ENCODE results near the gene MAG.
A peak's percentile ranks its signal among the peaks of the same experiment; 100 is the strongest.
"Not testable (repeated sequence)": the region's sequence is repeated elsewhere in the genome, so short reads cannot be mapped to it uniquely, and the experiment has no call there.

Gene MAG

DNA sequence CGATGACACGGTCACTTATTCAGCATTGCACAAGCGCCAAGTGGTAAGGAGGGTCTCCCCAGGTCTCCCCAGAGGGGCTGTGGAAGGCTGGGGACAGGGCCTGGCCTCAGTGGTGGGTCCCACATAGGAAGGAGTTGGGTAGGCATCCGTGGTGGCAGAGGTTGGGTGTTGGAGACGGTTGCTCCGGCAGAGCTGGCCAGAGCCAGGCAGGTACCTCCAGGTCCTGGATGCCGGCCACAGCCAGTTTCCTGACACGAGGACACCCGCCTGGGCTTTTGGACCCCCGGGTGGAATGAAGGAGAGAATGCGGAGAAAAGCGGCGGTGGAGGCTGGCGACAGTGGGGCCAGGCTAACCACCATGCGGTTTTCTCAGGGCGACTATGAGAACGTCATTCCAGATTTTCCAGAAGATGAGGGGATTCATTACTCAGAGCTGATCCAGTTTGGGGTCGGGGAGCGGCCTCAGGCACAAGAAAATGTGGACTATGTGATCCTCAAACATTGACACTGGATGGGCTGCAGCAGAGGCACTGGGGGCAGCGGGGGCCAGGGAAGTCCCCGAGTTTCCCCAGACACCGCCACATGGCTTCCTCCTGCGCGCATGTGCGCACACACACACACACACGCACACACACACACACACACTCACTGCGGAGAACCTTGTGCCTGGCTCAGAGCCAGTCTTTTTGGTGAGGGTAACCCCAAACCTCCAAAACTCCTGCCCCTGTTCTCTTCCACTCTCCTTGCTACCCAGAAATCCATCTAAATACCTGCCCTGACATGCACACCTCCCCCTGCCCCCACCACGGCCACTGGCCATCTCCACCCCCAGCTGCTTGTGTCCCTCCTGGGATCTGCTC, 54.5 kb downstream of the MAG start:
- peak; percentile 81 for DNase-seq

DNA sequence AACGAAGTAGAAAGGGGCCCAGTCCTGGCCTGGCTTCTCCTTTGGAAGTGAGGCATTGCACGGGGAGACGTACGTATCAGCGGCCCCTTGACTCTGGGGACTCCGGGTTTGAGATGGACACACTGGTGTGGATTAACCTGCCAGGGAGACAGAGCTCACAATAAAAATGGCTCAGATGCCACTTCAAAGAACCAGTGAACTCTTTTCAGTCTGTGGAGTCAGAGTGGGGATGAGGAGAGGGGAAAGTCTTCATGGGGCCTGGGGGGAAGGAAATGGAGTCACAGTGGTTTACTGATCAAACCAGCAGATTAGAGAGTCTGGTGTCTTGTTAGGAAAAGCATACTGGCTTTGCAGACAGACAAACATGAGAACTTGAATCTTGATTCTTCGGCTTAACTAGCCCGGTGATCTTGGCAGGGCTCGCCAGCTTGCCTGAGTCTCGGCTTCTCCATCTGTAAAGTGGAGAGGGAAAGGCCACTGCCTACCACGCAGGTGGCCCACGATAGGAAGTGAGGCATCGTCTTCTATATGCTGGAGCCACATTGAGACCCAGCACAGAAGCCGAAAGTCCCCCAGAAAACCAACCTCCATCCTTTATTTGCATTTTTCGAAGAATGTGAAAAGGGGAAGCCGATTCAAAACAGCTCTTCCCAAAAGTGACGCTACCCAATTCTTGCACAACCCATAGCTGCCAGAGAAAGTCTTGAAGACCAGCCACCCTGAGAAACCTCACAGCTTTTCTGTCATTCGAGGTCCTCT, 55.4 kb downstream of the MAG start, which contains the start of gene FFAR1:
FFAR1 (plus strand) TSS at position 732 of the 759 bp plus-strand sequence. CDS start 3,650 bp downstream, outside the sequence.
- peak; percentile 97 for DNase-seq

DNA sequence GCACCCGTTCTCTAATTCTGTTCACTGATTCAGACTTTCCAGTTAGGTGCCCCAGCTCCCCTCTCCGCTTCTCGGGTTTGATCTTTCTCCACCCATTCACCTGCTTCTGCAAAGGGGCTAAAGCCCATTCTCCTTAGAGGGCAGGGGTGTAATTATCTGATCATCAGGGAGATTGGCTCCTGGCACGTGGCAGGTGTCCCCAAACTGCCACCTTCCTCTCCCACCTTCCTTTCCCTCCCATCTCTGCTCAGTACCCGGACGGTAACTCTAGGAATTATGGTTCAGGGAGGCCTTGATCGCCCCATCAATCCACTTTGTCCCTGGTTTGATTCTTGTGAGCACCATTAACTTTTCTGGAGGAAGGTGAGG, 56.0 kb downstream of the MAG start:
- no peak for DNase-seq

DNA sequence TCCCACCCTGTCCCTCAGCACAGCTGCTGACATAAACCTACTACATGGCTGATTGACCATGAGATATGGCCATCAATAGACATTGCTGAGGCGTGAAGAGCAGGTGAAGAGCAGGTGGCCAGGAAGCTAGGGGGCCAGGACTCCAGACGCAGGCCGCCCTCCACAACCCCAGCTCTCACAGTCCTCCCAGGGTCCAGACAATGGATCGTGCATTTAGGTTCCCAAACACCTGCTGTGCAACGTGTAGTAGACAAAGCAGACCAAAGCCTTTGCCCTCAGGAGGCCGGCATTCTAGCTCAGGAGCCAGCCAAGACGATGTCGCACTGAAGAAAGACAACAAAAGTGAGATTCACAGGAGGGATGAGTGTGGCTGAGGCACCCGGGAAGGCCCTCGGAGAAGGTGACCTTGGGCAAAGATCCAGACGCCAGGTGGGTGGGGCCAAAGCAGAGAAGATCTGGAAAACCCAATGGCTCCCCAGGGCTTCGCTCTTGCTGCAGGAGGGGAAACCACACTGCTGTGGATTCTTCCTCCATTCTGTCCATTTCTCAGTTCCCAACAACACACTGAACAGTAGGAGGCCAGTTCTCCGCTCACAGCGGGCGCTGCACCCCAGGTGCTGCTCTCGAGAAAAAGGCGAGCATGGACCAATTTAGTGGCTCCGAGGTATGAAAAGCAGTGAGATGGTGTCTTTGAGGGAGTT, 57.1 kb downstream of the MAG start:
- DNase-seq: no peak

DNA sequence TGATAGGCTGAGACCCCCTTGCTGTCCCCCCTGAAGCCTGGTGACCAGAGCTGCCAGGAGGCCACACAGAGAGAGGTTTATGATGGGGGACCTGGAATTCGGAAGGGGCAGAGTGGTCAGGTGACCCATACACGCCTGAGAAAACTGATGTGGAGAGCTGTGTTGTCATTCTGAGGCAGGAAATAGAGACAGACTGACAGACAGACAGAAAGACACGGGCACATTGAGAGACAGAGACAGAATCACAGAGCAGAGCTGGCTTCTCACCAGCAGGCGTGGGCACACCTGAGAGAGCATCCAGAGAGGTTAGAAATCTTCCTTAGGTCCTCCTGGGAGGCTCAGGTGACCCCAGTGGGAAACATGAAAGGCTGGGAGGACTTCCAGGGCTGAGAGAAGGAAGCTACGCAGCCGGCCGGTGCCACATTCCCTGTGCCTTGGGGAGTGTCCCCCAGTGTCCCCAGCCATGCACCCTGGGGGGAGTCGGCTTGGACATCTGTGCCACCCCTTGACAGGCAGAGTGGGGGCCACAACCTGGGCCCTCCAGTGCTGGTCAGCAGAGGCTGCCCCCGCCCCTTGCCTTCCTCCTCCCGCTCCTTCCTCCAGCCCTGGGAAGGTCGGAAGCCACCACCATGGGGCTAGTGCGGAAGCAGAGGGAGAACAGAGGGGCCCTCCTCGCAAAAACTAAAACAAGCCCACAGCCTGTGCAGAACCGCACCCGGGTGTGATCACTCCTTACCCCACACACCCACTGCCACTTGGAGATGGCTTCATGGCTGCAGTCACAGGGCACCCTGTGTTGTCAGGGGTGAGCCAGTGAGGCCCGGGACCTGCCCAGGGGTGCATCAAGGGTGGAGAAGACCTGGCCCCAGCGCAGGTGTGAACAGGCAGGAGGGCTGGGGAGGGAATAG, 57.9 kb downstream of the MAG start:
- no peak for DNase-seq

DNA sequence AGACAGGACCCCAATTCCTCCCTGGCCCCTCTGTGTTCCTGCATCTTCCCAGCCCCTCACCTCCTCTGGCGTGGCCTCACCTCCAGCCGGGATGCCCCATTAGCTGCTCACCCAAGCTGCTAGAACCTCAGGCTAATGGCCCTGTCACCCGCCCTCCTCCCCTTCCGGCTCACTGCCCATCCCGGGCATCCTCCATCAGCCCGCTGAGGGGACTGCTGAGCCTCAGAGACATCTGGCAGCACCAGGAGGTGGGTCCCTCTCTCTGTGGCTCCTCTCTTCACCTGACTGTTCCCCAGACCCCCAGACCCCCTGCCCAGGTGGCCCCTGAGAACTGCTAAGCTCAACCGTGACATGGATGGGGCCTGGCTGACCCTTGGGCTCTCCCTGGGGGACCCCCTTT, 58.6 kb downstream of the MAG start:
- no peak for DNase-seq

DNA sequence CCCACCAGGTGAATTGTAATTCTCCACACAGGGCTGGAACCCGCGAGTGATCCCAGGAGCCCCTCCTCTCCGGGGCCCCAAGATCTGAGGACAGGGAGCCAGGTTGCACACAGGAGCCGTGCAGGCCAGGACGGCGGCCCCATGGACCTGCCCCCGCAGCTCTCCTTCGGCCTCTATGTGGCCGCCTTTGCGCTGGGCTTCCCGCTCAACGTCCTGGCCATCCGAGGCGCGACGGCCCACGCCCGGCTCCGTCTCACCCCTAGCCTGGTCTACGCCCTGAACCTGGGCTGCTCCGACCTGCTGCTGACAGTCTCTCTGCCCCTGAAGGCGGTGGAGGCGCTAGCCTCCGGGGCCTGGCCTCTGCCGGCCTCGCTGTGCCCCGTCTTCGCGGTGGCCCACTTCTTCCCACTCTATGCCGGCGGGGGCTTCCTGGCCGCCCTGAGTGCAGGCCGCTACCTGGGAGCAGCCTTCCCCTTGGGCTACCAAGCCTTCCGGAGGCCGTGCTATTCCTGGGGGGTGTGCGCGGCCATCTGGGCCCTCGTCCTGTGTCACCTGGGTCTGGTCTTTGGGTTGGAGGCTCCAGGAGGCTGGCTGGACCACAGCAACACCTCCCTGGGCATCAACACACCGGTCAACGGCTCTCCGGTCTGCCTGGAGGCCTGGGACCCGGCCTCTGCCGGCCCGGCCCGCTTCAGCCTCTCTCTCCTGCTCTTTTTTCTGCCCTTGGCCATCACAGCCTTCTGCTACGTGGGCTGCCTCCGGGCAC, 59.6 kb downstream of the MAG start:
- DNase-seq: no peak

DNA sequence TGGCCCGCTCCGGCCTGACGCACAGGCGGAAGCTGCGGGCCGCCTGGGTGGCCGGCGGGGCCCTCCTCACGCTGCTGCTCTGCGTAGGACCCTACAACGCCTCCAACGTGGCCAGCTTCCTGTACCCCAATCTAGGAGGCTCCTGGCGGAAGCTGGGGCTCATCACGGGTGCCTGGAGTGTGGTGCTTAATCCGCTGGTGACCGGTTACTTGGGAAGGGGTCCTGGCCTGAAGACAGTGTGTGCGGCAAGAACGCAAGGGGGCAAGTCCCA, 60.2 kb downstream of the MAG start:
- no peak for DNase-seq

DNA sequence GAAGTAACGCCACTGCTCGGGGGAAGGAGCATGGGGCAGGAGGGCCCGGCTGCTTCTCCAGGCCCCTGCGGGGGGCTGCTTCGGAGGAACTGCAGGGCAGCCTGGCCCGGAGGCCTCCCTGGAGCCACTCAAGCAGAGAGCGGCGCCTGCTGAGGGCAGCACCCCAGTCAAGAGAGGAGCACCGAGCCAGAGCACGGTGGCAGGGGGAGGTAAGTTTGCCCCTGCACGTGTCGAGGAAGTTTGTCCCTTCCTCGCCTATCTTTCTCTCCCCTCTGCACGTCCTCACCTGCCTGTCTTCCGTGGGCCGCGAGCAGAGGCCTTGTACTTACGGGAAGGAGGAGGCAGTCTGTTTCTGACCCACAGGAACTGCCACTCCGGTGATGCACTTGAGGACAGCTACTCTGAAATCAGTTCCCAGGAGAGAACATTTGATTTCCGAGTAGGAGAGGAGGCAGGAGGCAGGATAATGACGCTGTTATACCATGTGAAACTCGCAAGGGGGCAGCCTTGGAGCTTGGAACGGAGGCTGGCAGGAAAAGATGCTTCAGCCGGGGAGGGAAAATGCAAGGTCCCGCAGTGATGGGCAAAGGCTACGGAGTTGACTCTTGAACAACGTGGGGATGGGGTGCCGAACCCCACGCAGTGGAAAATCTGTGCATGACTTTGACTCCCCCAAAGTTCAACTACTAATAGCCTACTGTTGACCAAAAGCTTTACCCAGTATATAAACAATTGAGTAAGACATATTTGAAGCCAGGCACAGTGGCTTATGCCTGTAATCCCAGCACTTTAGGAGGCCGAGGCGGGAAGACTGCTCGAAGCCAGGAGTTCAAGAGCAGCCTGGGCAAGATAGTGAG, 60.7 kb downstream of the MAG start:
- DNase-seq: peak; percentile 92

DNA sequence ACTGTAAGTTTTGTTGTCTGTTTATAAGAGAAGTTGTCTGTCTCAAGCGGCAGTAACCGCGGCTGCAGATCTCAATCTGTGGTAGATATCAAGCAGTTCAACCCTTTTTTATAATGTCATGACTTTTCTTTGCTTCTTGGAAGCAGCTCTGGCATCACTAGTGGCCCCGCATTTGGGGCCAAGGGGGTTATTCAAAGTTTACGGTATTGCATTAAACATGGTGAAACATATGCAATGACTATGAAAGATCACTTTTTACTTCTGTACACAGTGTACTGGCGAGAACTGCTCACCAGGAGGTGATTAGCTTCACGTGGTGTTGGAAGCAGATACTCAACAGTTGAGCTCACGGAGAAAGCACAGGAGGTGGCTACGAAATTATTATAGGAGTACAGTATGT, 61.7 kb downstream of the MAG start:
- peak; percentile 51 for DNase-seq

DNA sequence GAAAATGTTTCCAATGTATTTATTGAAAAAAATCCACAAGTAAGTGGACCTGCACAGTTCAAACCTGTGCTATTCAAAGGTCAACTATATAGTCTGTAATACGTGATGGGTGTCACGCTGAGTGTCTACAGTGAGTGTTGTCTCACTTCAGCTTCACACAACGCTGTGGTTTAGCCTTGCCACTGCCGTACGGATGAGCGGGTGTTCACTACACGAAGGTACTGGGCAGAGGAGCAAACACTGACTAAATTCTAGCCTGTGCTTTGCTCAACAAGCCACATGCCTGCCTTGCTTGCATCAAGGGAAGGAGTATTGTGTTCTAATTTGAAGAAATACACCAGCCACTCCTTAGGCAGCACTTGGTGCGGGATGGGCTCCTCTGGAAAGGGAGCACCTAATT, 62.9 kb downstream of the MAG start:
- no peak for DNase-seq

DNA sequence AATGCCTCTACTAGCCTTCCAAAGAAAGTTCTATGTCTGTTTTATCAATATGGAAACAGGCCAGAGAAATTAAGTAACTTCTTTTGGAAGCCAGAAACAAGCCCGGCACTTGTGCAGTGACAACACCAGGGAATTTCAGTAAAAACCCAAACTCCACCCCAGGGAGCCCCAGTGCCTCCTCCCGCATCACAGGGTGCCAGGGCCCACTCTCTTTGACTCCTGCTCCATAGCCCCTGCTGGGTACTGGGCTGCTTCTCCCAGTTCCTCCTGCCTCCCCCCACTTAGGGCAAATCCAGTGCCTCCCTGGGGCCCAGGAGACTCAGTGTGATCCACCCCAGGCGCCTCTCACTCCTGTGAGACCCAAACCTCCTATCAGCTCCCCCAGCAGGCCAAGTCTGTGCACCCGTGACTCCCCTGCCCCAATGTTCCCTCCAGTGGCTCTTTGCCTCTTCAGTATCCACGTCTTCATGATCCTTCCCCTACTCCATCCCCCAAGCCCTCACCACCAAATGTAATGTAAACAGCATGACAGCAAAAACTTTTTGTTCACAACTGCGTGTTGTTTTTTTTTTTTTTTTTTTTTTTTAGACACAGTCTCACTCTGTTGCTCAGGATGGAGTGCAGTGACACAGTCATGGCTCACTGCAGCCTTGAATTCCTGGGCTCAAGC, 64.0 kb downstream of the MAG start:
- DNase-seq: peak; percentile 31

DNA sequence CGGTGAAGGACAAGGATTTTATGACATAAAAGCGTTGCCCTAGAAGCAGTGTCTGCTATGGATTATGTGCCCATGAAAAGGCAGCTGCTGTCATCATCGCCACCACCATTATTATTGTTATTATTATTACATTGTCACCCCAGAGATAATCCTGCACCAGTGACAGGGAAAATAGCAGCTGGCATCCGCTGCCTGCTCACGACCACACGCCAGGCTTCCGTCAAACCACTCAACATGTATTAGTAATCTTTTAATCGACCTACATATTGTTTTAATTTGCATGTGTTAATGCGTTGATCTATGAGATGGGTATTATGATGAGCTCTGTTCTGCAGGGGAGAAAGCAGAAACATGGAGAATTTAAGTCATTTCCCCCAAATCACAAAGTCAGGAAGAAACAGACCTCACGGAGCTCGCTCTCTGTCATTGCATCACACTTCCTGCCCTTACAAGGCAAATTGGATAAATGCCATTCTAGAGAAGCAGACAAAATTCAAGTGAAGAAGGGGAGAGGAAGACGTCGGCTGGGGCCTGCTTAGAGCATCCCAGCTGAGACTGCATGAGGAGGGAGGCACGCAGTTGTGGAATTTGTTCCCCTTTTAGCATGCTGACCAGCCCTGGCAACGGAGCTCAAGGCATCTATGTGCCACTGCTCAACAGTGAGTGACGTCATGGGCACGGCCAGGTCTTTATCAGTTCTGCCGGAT, 66.1 kb downstream of the MAG start, which contains the start of gene FFAR3:
FFAR3 (plus strand) TSS at position 594 of the 707 bp plus-strand sequence. CDS start 431 bp downstream, outside the sequence.
- peak; percentile 90 for DNase-seq

DNA sequence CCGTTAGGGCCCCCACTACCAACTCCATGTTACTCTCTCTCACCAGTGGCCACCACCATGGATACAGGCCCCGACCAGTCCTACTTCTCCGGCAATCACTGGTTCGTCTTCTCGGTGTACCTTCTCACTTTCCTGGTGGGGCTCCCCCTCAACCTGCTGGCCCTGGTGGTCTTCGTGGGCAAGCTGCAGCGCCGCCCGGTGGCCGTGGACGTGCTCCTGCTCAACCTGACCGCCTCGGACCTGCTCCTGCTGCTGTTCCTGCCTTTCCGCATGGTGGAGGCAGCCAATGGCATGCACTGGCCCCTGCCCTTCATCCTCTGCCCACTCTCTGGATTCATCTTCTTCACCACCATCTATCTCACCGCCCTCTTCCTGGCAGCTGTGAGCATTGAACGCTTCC, 66.9 kb downstream of the MAG start:
- not testable (repeated sequence) for DNase-seq

DNA sequence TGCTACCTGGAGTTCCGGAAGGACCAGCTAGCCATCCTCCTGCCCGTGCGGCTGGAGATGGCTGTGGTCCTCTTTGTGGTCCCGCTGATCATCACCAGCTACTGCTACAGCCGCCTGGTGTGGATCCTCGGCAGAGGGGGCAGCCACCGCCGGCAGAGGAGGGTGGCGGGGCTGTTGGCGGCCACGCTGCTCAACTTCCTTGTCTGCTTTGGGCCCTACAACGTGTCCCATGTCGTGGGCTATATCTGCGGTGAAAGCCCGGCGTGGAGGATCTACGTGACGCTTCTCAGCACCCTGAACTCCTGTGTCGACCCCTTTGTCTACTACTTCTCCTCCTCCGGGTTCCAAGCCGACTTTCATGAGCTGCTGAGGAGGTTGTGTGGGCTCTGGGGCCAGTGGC, 67.4 kb downstream of the MAG start:
- not testable (repeated sequence) for DNase-seq

DNA sequence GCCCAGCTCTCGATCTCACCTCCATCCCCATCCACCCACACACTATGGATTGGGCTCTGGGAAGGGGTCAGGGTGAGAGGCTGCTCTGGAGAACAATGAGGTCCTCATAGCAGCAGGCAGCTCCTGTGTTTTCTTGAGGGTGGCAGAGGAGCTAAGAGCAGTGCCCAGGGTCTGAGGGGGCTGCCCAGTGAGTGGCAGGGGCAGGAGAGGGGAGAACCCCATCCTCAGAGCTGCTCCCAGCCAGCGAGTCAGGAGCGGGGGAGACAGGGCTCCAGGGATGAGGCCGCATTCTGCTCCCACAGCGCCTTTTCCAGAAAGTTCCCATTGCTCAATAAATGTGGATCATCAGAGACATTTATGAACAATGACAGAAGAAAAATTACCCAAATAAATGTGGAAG, 68.1 kb downstream of the MAG start:
- peak; percentile 28 for DNase-seq

DNA sequence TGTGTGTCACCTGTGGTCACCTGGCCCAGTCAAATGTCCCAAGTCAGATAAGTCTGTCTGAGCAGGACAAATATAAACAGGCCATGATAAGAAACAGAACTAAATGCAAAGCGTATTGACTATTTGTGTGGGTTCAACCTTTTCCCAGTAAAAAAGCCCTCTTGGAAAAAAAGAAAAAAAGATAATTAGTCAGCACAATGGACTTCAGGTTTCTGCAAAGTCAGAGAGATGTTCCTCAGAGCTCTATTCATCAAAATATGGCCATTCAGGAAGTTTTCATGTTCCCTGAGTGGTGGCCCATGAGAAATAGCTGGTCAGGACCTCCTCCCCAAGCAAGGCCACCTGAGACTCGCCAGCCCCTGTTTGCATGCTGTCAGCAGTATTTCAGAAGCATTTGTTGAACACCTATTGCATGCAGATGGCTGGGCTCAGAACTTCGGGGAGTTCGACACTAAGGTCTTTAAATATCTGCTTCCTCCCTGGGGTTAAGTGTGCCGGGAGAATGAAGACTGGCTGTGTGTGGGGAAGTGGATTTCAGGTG, 69.0 kb downstream of the MAG start:
- DNase-seq: no peak

DNA sequence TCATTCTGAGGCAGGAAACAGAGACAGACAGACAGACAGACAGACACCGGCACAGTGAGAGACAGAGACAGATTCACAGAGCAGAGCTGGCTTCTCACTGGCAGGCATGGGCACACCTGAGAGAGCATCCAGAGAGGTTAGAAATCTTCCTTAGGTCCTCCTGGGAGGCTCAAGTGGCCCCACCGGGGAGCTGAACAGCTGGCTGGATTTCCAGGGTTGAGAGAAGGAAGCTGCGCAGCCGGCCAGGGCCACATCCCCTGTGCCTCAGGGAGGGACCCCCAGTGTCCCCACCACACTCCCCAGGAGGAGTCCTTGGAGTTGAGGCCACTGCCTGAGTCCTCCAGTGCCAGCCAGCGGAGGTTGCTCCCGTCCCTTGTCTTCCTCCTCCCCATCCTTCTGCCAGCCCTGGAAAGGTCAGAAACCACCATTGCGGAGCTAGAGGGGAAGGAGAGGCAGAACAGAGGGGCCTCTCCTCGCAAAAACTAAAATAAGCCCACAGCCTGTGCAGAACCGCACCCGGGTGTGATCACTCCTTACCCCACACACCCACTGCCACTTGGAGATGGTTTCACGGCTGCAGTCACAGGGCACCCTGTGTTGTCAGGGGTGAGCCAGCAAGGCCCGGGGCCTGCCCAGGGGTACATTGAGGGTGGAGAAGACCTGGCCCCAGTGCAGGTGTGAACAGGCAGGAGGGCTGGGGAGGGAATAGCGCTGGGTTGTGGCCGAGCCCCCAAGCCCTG, 70.5 kb downstream of the MAG start:
- DNase-seq: no peak

Measured in suppressor macrophage treated with lipopolysaccharide for 4 hours (primary cell).